Measurements from ENCODE around the gene FCN2.

GRCh38 chr9:134930398-134930797 is 49.8 kb downstream of the FCN2 start:
- TF ChIP-seq CTCF (IDR thresholded peaks at IDR 0.05) (no peak), POLR2A (IDR thresholded peaks at IDR 0.05) (no peak)
